ENCODE data around the gene INKA1. TPM values are rescaled to one million over a fixed set of nuclear protein-coding genes. Genes with fewer than 3 reads are reported as not detected.
A peak's percentile ranks its signal among the peaks of the same experiment; 100 is the strongest.
"Not testable (repeated sequence)": the region's sequence is repeated elsewhere in the genome, so short reads cannot be mapped to it uniquely, and the experiment has no call there.

Gene INKA1
- polyA plus RNA-seq, 1 experiment = 1.9 TPM

DNA sequence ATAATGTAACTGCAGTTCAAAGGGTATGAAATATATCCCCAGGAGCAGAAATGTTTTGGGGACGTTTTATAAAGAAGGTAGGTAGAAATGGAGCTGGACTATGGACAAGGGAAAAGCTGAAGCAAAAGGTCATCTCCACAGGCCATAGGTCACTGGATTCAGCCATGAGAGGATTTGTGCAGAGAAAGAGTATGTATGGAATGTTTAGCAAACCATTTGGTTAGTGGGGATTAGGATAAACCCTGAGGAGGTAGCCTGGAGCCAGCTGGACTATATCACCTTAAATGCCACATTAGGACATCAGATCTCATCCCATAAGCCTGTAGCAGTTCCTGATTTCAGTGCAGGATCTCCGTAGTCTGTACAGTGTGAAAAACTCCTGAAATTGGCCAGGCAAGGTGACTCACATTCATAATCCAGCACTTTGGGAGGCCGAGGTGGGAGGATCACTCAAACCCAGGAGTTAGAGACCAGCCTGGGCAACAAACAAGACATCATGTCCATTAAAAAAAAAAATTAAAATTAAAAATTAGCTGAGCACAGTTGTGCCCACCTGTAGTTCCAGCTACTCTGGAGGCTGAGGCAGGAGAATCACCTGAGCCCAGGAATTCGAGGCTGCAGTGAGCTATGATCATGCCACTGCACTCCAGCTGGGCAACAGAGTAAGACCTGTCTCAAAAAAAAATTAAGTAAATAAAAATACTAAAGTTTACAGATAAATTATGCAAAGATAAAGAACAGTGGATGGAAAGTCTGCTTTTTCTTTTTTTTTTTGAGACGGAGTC lies 21.5 kb upstream of the INKA1 start:
- ChIA-PET CTCF (interaction anchor here (0.6 to 2.2 kb wide), 3 partner anchors 21 to 1345 kb away, joined by 3 to 8 read pairs (median 4); partner anchors contain the start of gene INKA1), POLR2A (interaction anchor here (0.8 kb wide), 1 partner anchor 10 kb away, joined by 5 read pairs; no protein-coding TSS in a partner anchor)
- no peaks in the 10 kb centered on the region for H3K27me3 ChIP-seq (ENCODE audit: control insufficient read depth, insufficient read depth, low read length)
- no peak overlapping the region for H3K4me3 ChIP-seq (ENCODE audit: low read depth, low read length)
- H3K9me3 ChIP-seq (ENCODE audit: control insufficient read depth, insufficient read depth, low read length) = no peaks in the 10 kb centered on the region
- DNase-seq (ENCODE audit: low read depth, low spot score) = no peak
- TF ChIP-seq, protein P1, sequence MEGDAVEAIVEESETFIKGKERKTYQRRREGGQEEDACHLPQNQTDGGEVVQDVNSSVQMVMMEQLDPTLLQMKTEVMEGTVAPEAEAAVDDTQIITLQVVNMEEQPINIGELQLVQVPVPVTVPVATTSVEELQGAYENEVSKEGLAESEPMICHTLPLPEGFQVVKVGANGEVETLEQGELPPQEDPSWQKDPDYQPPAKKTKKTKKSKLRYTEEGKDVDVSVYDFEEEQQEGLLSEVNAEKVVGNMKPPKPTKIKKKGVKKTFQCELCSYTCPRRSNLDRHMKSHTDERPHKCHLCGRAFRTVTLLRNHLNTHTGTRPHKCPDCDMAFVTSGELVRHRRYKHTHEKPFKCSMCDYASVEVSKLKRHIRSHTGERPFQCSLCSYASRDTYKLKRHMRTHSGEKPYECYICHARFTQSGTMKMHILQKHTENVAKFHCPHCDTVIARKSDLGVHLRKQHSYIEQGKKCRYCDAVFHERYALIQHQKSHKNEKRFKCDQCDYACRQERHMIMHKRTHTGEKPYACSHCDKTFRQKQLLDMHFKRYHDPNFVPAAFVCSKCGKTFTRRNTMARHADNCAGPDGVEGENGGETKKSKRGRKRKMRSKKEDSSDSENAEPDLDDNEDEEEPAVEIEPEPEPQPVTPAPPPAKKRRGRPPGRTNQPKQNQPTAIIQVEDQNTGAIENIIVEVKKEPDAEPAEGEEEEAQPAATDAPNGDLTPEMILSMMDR (IDR thresholded peaks at IDR 0.05; ENCODE audit: low read depth, low read length) = no peak
- H3K27ac ChIP-seq (ENCODE audit: low read depth, low read length) = no peak overlapping the region

DNA sequence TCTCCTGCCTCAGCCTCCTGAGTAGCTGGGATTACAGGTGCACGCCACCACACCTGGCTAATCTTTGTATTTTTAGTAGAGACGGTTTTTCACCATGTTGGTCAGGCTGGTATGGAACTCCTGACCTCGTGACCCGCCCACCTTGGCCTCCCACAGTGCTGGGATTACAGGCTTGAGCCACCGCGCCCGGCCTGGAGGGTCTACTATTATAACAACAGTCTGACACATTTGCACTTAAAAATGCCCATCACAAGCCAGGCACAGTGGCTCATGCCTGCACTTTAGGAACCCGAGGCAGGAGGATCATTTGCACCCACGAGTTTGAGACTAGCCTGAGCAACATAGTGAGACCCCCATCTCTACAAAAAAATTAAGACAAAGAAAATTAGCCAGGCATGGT lies 20.8 kb upstream of the INKA1 start:
- not testable (repeated sequence) for H3K27ac ChIP-seq (ENCODE audit: low read depth, low read length); DNase-seq (ENCODE audit: low read depth, low spot score); H3K9me3 ChIP-seq (ENCODE audit: control insufficient read depth, insufficient read depth, low read length); H3K27me3 ChIP-seq (ENCODE audit: control insufficient read depth, insufficient read depth, low read length); H3K4me3 ChIP-seq (ENCODE audit: low read depth, low read length)
- POLR2A ChIA-PET = interaction anchor here (0.7 to 0.8 kb wide), 2 partner anchors 9 to 23 kb away, joined by 4 to 5 read pairs; no protein-coding TSS in a partner anchor
- CTCF ChIA-PET = interaction anchor here (2.2 kb wide), 1 partner anchor 20 kb away, joined by 8 read pairs; the partner anchor contains the start of gene INKA1

DNA sequence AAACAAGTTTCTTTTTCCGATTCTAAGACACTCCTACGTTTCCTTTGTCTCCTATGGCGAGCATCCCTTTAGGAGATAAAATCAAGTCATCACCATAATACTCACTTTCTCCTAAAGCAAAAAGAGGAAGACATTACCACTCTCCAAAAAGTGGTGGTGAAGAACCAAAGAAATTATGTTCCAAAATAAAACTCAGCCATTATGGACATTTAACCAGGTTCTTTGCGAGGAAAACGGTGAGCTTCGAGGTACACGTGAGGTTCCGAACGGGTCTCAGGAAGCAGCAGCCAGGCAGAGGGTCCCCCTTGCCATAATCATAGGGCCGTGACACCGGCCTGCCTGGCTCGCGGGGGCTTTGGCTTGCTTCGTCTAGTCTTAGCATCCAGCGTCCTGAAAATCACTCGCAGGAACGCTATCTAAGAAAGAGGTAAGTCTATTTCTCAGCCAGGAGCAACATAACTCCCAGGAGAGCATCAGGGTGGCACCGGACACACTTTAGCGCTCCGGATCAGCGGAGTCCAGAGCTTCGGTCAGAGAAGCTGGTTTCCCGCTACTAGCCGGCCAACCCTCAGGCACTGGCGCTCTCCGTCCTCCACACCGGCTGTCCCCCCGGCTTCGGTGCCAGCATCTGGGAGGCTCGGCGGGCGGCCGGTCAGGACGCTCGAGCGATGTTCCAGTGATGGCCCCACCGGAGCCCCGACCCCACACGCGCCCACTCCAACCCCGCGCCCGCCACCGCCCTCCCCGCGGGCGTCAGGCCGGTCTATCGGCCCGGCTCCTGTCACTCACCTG lies 17.3 kb upstream of the INKA1 start:
- TF ChIP-seq, protein P1 (IDR thresholded peaks at IDR 0.05; ENCODE audit: low read depth, low read length) = no peak
- ChIA-PET CTCF (interaction anchor here (0.8 to 0.9 kb wide), 2 partner anchors 17 to 82 kb away, joined by 3 read pairs; partner anchors contain the start of gene INKA1), POLR2A (interaction anchor here (0.6 to 1.5 kb wide), 7 partner anchors 9 to 1068 kb away, joined by 3 to 9 read pairs (median 3); partner anchors contain the start of genes CDHR4 and INKA1)
- Histone ChIP-seq H3K27ac (ENCODE audit: low read depth, low read length) (no peak overlapping the region), H3K9me3 (ENCODE audit: control insufficient read depth, insufficient read depth, low read length) (no peaks in the 10 kb centered on the region), H3K27me3 (ENCODE audit: control insufficient read depth, insufficient read depth, low read length) (no peaks in the 10 kb centered on the region), H3K4me3 (ENCODE audit: low read depth, low read length) (peak overlapping the region; percentile 69)
- no peak for DNase-seq (ENCODE audit: low read depth, low spot score)

DNA sequence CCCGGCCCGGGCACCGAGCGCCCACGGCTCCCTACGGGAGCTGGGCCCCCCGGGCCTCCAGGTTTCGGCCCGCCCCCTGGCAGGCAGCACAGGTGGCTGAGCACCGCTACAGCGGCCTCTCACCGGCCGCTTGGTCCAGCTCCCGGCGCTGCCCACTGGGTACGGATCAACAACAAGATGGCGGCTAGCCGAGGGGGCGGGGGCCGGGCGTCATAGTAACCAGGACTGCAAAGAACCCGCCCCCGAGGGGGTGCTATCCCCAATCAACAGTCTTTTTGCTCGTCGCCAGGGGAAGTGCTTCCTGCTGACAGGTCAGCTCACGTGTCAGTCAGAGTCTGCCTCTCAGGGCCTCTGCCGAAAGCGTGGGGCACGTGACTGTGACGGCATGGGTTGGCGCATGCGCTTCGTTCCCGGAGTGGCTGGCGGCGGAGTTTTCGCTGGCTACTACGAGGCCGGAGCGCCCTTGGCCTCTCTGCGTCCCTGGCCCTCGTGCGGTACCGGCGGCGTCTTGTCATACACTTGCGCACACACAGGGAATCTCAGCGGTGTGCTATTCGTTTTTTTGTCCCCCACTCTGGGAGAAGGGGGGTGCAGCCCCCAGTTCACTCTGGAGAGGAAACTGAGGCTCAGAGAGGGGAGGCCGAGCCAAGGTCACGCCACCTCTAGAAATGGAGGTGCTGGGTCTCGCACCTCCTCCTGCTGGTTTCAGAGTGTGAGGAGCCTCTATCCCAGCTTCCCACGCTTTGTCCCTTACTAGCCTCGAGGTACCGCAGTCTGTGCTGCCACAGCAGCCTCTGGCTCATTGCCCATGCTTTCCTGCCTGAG lies 16.5 kb upstream of the INKA1 start, which contains the start of gene IP6K1:
Gene IP6K1, minus strand, starts transcription at position 186 of the 825 bp plus-strand sequence. CDS start 38,502 bp downstream, outside the sequence.
- Histone ChIP-seq H3K27ac (ENCODE audit: low read depth, low read length) (peak within 1 kb of the TSS; percentile 80), H3K27me3 (ENCODE audit: control insufficient read depth, insufficient read depth, low read length) (no peaks in the 10 kb centered on the region), H3K9me3 (ENCODE audit: control insufficient read depth, insufficient read depth, low read length) (no peaks in the 10 kb centered on the region), H3K4me3 (ENCODE audit: low read depth, low read length) (peak within 1 kb of the TSS; percentile 69)
- CTCF ChIA-PET = interaction anchor here (0.5 to 2.1 kb wide), 4 partner anchors 16 to 448 kb away, joined by 3 to 12 read pairs (median 3); partner anchors contain the start of gene INKA1
- peak; percentile 100 for DNase-seq (ENCODE audit: low read depth, low spot score)
- TF ChIP-seq, protein P1 (IDR thresholded peaks at IDR 0.05; ENCODE audit: low read depth, low read length) = no peak
- POLR2A ChIA-PET = interaction anchor here (0.6 to 1.5 kb wide), 8 partner anchors 8 to 1069 kb away, joined by 3 to 9 read pairs (median 3); partner anchors contain the start of genes CDHR4 and INKA1
